SK-N-SH treated with all-trans-retinoic acid at 6 μM for 48 hours (cell line): Measurements from ENCODE around the gene FBN3.
"Not testable (repeated sequence)": the region's sequence is repeated elsewhere in the genome, so short reads cannot be mapped to it uniquely, and the experiment has no call there.

Experiments
- ATAC-seq: fragments of 200-7000 bp; cut with Tn5 transposase; 3 replicates; pipeline ENCODE4 v1.9.1; 2020; ENCODE audit warnings: mild to moderate bottlenecking, moderate library complexity
- ARNTL ChIP-seq: fragments of 450-650 bp; formaldehyde crosslinking; IDR thresholded peaks from 2 replicates; pipeline ENCODE4 v1.5.0; 2020; ENCODE audit warnings: low read depth, mild to moderate bottlenecking, moderate library complexity, borderline replicate concordance
- CSDC2 ChIP-seq: fragments of 250-450 bp; sonication (Bioruptor Pico); IDR thresholded peaks from 2 replicates; pipeline ENCODE4 v1.5.0; 2020; ENCODE audit warnings: mild to moderate bottlenecking, moderate library complexity
- CSRNP3 ChIP-seq: fragments of 250-450 bp; sonication (Bioruptor Pico); IDR thresholded peaks from 2 replicates; pipeline ENCODE4 v1.5.1; 2021; ENCODE audit warnings: mild to moderate bottlenecking, moderate library complexity
- ISL1 ChIP-seq: fragments of 250-450 bp; sonication (Bioruptor Pico); IDR thresholded peaks from 2 replicates; pipeline ENCODE4 v2.1.2; 2022; ENCODE audit warnings: mild to moderate bottlenecking, moderate library complexity
- OSR1 ChIP-seq: fragments of 250-450 bp; sonication (Bioruptor Pico); IDR thresholded peaks from 2 replicates; pipeline ENCODE4 v1.8.0; 2022; ENCODE audit warnings: moderate library complexity, mild to moderate bottlenecking, inconsistent platforms
- PATZ1 ChIP-seq: fragments of 250-450 bp; sonication (Bioruptor Pico); IDR thresholded peaks from 2 replicates; pipeline ENCODE4 v1.8.0; 2020; ENCODE audit warnings: mild to moderate bottlenecking, moderate library complexity, borderline replicate concordance
- PPARA ChIP-seq: fragments of 250-450 bp; sonication (Bioruptor Pico); IDR thresholded peaks from 2 replicates; pipeline ENCODE4 v1.5.0; 2020; ENCODE audit warnings: mild to moderate bottlenecking, borderline replicate concordance
- RARB ChIP-seq: fragments of 250-450 bp; sonication (Bioruptor Pico); IDR thresholded peaks from 2 replicates; pipeline ENCODE4 v1.8.0; 2021; ENCODE audit warnings: mild to moderate bottlenecking, moderate library complexity
- SNAI2 ChIP-seq: fragments of 250-450 bp; sonication (Bioruptor Pico); IDR thresholded peaks from 2 replicates; pipeline ENCODE4 v1.5.0; 2020; ENCODE audit warnings: mild to moderate bottlenecking, moderate library complexity
- TCF4 ChIP-seq: fragments of 250-450 bp; sonication (Bioruptor Pico); IDR thresholded peaks from 2 replicates; pipeline ENCODE4 v1.8.0; 2021; ENCODE audit warnings: mild to moderate bottlenecking, moderate library complexity, borderline replicate concordance
- TOX ChIP-seq: fragments of 250-450 bp; sonication (Bioruptor Pico); IDR thresholded peaks from 2 replicates; pipeline ENCODE4 v1.8.0; 2021; ENCODE audit warnings: mild to moderate bottlenecking, moderate library complexity, borderline replicate concordance
- ZC3H10 ChIP-seq: fragments of 250-450 bp; sonication (Bioruptor Pico); IDR thresholded peaks from 2 replicates; pipeline ENCODE4 v1.5.1; 2021; ENCODE audit warnings: mild to moderate bottlenecking, moderate library complexity
- ZFP3 ChIP-seq: fragments of 250-450 bp; sonication (Bioruptor Pico); IDR thresholded peaks from 2 replicates; pipeline ENCODE4 v1.5.0; 2020; ENCODE audit warnings: mild to moderate bottlenecking, moderate library complexity
- ZFP30 ChIP-seq: fragments of 450-650 bp; formaldehyde crosslinking; IDR thresholded peaks from 2 replicates; pipeline ENCODE4 v1.5.0; 2022; ENCODE audit warnings: mild to moderate bottlenecking, moderate library complexity
- ZNF565 ChIP-seq: fragments of 450-650 bp; formaldehyde crosslinking; conservative IDR thresholded peaks from 2 replicates; pipeline ENCODE4 v1.5.0; 2020; ENCODE audit warnings: low read depth, mild to moderate bottlenecking, moderate library complexity
- ZNF70 ChIP-seq: fragments of 450-650 bp; formaldehyde crosslinking; IDR thresholded peaks from 2 replicates; pipeline ENCODE4 v1.5.0; 2020; ENCODE audit warnings: mild to moderate bottlenecking, moderate library complexity
- ZNF8 ChIP-seq: fragments of 450-650 bp; formaldehyde crosslinking; IDR thresholded peaks from 2 replicates; pipeline ENCODE4 v1.5.0; 2020; ENCODE audit warnings: mild to moderate bottlenecking, moderate library complexity
- TF ChIP-seq, protein P1 (sequence below): fragments of 250-450 bp; sonication (Bioruptor Pico); IDR thresholded peaks from 2 replicates; pipeline ENCODE4 v1.5.0; 2020; ENCODE audit warnings: mild to moderate bottlenecking, moderate library complexity
- TF ChIP-seq, protein P2 (sequence below): fragments of 250-450 bp; sonication (Bioruptor Pico); IDR thresholded peaks from 2 replicates; pipeline ENCODE4 v1.5.1; 2020; ENCODE audit warnings: low read depth, mild to moderate bottlenecking, moderate library complexity
- TF ChIP-seq, protein P3 (sequence below): fragments of 250-450 bp; sonication (Bioruptor Pico); IDR thresholded peaks from 2 replicates; pipeline ENCODE4 v1.8.0; 2021; ENCODE audit warnings: low read depth, mild to moderate bottlenecking, moderate library complexity, borderline replicate concordance

The FBN3 gene

DNA sequence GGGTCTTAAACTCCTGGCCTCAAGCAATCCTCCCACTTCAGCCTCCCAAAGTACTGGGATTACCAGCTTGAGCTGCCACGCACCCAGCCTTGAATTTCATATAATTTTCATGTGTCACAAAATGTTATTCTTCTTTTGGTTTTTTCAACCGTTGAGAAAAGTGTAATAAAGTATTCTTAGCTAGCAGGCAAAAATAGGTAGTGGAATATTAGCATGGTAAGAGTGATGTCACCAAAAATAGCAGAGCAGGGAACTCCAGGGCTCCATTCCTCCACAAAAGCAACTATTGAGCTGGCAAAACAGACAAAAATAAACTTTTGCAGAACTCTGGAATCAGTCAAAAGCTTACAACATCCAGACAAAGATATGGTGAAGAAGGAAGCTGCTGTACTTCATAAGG lies 43.9 kb downstream of the FBN3 start (continued):
- TF ChIP-seq, protein P1, sequence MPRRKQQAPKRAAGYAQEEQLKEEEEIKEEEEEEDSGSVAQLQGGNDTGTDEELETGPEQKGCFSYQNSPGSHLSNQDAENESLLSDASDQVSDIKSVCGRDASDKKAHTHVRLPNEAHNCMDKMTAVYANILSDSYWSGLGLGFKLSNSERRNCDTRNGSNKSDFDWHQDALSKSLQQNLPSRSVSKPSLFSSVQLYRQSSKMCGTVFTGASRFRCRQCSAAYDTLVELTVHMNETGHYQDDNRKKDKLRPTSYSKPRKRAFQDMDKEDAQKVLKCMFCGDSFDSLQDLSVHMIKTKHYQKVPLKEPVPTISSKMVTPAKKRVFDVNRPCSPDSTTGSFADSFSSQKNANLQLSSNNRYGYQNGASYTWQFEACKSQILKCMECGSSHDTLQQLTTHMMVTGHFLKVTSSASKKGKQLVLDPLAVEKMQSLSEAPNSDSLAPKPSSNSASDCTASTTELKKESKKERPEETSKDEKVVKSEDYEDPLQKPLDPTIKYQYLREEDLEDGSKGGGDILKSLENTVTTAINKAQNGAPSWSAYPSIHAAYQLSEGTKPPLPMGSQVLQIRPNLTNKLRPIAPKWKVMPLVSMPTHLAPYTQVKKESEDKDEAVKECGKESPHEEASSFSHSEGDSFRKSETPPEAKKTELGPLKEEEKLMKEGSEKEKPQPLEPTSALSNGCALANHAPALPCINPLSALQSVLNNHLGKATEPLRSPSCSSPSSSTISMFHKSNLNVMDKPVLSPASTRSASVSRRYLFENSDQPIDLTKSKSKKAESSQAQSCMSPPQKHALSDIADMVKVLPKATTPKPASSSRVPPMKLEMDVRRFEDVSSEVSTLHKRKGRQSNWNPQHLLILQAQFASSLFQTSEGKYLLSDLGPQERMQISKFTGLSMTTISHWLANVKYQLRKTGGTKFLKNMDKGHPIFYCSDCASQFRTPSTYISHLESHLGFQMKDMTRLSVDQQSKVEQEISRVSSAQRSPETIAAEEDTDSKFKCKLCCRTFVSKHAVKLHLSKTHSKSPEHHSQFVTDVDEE (CRISPR knock-in tag), result no peak
- no peak for TF ChIP-seq PATZ1
- no peak for TF ChIP-seq TCF4 (CRISPR knock-in tag)
- no peak for TF ChIP-seq RARB (CRISPR knock-in tag)
- TF ChIP-seq ZFP3 (CRISPR knock-in tag), result no peak

DNA sequence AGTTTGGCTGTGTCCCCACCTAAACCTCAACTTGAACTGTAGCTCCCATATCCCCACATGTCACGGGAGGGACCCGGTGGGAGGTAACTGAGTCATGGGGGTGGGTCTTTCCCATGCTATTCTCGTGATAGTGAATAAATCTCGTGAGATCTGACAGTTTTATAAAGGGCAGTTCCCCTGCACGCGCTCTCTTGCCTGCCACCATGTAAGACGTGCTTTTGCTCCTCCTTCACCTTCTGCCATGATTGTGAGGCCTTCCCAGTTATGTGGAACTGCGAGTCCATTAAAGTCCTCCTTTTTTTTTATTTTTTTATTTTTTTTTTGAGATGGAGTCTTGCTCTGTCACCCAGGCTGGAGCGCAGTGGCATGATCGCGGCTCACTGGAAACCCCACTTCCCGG lies 47.5 kb downstream of the FBN3 start:
- not testable (repeated sequence) for ATAC-seq

GRCh38 chr19:8101311-8101710 lies 48.1 kb downstream of the FBN3 start:
- no peak for TF ChIP-seq ISL1 (CRISPR knock-in tag)
- TF ChIP-seq, protein P2, sequence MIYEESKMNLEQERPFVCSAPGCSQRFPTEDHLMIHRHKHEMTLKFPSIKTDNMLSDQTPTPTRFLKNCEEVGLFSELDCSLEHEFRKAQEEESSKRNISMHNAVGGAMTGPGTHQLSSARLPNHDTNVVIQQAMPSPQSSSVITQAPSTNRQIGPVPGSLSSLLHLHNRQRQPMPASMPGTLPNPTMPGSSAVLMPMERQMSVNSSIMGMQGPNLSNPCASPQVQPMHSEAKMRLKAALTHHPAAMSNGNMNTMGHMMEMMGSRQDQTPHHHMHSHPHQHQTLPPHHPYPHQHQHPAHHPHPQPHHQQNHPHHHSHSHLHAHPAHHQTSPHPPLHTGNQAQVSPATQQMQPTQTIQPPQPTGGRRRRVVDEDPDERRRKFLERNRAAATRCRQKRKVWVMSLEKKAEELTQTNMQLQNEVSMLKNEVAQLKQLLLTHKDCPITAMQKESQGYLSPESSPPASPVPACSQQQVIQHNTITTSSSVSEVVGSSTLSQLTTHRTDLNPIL (CRISPR knock-in tag), result no peak
- no peak for TF ChIP-seq PATZ1
- no peak for TF ChIP-seq ZC3H10
- TF ChIP-seq ZFP3 (CRISPR knock-in tag), result no peak
- no peak for TF ChIP-seq ZFP30
- no peak for ATAC-seq

GRCh38 chr19:8097681-8098567 lies 51.5 kb downstream of the FBN3 start:
- TF ChIP-seq, protein P2 (CRISPR knock-in tag), result no peak
- TF ChIP-seq ISL1 (CRISPR knock-in tag) (no peak), ARNTL (CRISPR knock-in tag) (no peak), ZNF70 (CRISPR knock-in tag) (no peak), ZC3H10 (no peak), OSR1 (CRISPR knock-in tag) (no peak), PPARA (no peak), ZFP3 (CRISPR knock-in tag) (no peak), SNAI2 (CRISPR knock-in tag) (no peak), CSDC2 (CRISPR knock-in tag) (no peak), TOX (CRISPR knock-in tag) (no peak), PATZ1 (no peak), ZNF565 (no peak), ZNF8 (CRISPR knock-in tag) (no peak), CSRNP3 (CRISPR knock-in tag) (no peak)
- TF ChIP-seq, protein P3, sequence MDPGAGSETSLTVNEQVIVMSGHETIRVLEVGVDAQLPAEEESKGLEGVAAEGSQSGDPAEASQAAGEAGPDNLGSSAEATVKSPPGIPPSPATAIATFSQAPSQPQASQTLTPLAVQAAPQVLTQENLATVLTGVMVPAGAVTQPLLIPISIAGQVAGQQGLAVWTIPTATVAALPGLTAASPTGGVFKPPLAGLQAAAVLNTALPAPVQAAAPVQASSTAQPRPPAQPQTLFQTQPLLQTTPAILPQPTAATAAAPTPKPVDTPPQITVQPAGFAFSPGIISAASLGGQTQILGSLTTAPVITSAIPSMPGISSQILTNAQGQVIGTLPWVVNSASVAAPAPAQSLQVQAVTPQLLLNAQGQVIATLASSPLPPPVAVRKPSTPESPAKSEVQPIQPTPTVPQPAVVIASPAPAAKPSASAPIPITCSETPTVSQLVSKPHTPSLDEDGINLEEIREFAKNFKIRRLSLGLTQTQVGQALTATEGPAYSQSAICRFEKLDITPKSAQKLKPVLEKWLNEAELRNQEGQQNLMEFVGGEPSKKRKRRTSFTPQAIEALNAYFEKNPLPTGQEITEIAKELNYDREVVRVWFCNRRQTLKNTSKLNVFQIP (CRISPR knock-in tag), result no peak
- no peak for ATAC-seq
